Astrocyte of the cerebellum (primary cell): ENCODE measurements around the gene CCT6B.

Source experiments
- DNase-seq: peaks from one replicate; pipeline ENCODE4 v3.0.0-alpha.2; 2011; ENCODE audit warnings: low read depth
- H3K4me3 ChIP-seq: 2 replicates; pipeline ENCODE4 v1.5.1; 2011; ENCODE audit warnings: mild to moderate bottlenecking, low read depth, low read length, moderate library complexity
- in situ Hi-C: cut with HindIII; loops from 2 replicates; pipeline ENCODE4 v1.10.0; 2017; ENCODE audit warnings: low sequenced_read_pairs
- TF ChIP-seq, protein P1 (sequence below): IDR thresholded peaks from 2 replicates; pipeline ENCODE4 v1.5.1; 2012; ENCODE audit warnings: low read length, low read depth, moderate library complexity, mild to moderate bottlenecking; ENCODE audit errors: missing control alignments

CCT6B gene

DNA sequence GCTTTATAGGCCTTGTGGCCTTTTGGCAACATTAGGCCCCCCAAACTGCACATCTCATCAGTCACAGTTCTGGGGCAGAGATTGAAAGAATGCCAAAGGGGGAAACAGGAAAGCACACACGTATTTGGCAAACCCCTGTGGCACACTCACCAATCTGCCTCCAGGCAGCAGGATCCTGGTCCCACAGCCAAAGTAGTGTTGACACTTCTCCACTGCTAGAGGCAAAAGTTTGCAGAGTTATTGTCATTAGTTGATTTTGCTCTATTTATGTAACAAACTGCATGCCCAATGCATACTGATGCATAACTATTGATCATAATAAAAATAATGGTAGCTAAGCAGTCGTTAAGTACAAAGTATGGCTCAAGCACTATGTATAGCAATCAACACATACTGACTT, 45.1 kb downstream of the CCT6B start:
- no peak overlapping the region for H3K4me3 ChIP-seq
- in situ Hi-C loops, result no loop called here
- DNase-seq, result no peak
- TF ChIP-seq, protein P1, sequence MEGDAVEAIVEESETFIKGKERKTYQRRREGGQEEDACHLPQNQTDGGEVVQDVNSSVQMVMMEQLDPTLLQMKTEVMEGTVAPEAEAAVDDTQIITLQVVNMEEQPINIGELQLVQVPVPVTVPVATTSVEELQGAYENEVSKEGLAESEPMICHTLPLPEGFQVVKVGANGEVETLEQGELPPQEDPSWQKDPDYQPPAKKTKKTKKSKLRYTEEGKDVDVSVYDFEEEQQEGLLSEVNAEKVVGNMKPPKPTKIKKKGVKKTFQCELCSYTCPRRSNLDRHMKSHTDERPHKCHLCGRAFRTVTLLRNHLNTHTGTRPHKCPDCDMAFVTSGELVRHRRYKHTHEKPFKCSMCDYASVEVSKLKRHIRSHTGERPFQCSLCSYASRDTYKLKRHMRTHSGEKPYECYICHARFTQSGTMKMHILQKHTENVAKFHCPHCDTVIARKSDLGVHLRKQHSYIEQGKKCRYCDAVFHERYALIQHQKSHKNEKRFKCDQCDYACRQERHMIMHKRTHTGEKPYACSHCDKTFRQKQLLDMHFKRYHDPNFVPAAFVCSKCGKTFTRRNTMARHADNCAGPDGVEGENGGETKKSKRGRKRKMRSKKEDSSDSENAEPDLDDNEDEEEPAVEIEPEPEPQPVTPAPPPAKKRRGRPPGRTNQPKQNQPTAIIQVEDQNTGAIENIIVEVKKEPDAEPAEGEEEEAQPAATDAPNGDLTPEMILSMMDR, result no peak

DNA sequence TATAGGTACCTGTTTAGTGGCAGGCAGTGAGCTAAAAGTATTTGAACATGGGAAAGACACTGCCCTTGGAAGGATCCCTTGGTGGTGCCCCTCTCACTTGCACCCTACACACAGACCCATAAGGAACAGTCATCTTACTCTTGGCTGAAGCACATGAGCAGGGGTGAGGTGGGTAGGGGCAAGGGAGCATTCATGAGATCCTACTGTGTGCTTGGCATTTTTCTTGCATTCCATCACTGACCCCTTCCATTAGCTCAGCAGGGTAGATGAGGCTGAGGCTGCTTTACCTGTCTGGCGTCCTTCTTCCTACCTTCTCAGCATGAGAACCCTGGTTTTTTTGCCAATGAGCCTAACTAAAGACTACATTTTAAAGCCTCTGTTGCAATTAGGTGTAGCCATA, 48.3 kb downstream of the CCT6B start:
- DNase-seq, result no peak
- no peak overlapping the region for H3K4me3 ChIP-seq
- TF ChIP-seq, protein P1, result no peak
- in situ Hi-C loops, result loop anchor here (5.0 kb wide), 1 partner anchor 36 kb away; no protein-coding TSS in a partner anchor

DNA sequence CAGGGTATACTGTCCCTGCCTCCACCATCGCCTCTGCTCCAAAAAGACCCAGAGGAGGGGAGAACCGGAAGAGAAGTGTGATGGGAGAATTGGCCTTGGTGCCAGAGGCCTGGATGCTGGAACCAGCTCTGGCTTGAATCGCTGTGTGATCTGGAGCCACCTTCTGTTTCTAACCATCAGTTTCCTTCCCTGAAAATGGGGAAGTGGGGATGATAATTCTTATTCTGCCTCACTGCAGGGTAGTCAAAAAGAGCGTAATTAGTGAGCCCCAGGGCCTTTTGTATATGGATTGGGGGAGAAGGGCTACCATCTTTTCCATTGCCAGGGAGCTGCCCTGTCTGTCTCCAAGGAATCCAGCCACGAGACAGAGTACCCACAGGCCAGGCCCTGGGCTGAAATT, 52.2 kb downstream of the CCT6B start:
- TF ChIP-seq, protein P1, result no peak
- in situ Hi-C loops, result no loop called here
- no peak overlapping the region for H3K4me3 ChIP-seq
- no peak for DNase-seq

DNA sequence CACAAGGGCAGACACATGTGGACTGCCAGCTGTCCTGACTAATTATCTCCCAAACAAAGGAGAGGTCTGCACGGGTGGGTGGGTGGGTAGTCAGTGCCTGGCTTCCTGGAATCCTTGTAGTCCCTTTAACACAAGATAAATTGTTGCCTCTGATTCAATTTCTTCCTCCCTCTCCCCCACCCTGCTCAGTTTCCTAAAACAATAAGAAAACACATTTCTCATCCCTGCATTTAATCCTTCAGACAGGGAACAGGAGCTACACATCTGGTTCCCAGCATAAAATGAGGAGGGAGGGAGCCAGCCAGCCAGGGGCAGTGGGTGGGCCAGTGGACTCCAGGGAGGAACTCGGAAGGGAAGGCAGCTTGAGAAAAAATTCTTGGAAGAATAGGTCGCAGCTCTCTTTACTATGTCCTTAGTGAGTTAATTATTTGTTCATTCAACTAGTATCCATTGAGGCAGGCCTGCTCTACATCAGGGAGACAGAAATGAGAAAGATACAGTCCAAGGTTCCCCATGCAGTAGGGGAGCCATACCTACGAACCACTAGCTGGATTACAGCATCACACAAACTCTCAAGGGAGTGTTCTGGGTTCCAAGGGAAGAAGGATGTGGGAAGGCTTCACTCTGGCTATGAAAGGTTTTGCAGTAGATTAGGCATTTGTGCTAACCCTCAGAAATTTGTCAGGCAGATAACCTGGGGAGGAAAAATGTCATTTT, 58.3 kb downstream of the CCT6B start:
- no peak for DNase-seq
- TF ChIP-seq, protein P1, result no peak
- H3K4me3 ChIP-seq, result no peak overlapping the region
- in situ Hi-C loops, result no loop called here

DNA sequence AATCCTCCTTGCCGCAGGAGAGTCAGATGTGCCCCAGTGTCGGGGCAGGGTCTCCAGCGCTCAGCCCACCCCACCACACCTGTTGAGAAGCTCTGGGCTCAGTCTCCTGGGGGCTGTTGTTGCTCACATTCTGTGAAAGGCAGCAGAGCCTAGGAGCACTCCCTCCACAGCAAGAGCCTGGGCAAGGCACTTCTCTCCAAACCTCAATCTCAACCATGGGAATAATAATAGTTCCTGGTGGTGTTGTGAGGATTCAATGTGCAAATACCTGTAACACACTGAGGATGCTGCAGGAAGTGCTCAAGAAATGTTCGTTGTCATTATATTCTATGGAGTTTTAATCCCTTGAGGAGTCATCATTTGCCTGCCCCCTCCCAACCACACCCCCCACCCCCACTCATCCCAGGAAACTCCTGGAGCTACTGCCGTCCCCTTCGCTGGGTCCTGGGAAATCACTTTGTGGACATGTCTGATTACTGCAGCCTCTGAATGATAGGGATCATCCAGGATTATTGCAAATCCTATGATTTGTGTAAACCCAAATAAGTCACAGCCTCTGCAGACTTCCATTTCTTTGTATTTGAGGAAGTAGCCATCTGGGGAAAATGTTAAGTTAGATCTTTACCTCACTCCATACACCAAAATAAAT, 61.5 kb downstream of the CCT6B start:
- no peak for DNase-seq
- in situ Hi-C loops, result no loop called here
- TF ChIP-seq, protein P1, result no peak
- no peak overlapping the region for H3K4me3 ChIP-seq

DNA sequence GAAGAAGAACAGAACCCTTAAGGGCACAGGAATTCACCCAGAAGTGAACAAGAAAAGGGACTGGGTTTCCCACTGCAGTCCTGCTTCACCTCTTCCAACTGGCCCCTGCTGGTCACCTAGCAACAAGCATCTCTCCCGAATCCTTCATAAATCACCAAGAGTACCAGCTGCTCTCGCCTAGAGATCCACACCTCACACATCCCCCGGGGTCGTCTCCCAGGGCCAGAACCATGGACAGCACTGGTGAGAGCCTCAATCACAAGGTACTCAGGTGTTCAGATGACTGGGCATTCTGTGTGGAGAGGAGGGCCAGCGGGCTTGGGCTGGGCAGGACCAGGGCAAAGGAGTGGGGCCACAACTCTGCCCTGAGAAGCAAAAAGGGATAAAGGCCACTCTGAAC, 65.9 kb downstream of the CCT6B start:
- in situ Hi-C loops, result no loop called here
- TF ChIP-seq, protein P1, result no peak
- no peak for DNase-seq
- H3K4me3 ChIP-seq, result no peak overlapping the region
